Islet of Langerhans (tissue), 1 donor: ENCODE measurements around the gene AGBL1.
"Not testable (repeated sequence)": the region's sequence is repeated elsewhere in the genome, so short reads cannot be mapped to it uniquely, and the experiment has no call there.

Experiments
- FAIRE-seq: peaks from one replicate; lab custom pipeline; 2011; peaks lifted over from hg19 to GRCh38; lab: Jason Lieb, UNC

The AGBL1 gene

DNA sequence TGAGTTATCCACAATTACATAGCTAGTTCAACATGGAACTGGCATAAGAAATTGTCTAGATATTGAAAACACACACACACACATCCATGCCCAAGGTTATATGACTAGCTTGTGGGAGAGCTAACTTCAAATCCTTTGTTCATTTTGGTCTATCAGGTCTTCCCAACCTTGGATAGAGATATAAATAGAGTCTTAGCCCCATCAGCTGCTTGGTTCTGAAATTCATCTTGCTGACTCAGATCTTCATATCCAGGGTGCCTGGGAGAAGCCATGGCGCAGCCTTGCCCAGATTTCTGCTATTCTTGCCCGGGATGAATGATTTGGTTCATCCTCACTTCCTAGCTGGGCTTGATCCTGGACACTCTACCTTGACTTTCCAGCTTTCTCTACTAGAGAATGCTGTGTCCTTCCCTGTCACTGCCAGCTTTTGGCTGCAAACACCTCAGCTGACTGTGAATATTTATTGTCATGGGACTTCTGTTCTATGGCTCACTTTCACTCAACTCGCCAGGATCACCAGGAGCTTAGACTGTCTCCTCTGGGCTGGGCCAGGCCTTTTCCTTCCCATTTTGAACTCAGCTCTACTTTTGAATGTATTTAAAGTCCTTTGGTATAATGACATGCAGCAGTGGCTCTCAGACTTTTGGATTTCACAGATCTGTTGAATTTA, 324.4 kb downstream of the AGBL1 start:
- no peak for FAIRE-seq

DNA sequence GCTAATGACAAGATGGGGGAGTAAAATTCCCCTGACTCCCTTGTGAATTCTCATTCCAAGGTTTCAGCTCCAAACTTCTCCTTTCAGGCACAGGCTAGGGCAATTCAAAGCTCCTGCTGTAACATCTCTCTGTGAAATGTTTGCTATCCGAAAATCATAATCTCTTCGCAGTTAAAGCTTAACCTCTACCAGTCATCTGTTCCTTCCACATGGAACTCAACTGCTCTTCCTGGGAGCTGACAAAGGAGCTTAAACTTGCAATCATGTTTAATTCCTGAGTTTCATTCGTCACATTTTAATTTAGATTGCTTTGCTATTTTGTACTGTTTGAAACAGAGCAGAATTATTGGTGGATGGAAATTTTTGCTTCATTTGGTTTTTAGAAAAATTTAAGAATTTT, 328.6 kb downstream of the AGBL1 start:
- no peak for FAIRE-seq

DNA sequence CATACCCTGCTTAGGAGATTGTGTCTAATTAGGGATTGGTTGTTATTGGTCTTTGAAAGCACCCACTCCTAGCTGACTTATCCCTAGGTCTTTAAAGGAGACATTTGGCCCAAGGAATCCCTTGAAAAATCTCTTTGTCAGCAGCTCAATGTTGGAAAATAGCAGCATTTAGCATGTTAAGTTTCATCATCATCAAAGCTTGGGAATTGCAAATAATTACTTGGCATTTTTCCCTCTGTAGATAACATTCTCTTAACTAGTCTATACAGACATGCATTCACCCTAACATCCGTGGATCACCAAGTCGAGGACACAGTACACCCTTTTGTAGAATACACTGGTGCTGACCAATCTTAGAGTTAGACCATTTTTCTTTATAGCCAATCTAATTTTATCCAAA, 332.2 kb downstream of the AGBL1 start:
- FAIRE-seq, result no peak

DNA sequence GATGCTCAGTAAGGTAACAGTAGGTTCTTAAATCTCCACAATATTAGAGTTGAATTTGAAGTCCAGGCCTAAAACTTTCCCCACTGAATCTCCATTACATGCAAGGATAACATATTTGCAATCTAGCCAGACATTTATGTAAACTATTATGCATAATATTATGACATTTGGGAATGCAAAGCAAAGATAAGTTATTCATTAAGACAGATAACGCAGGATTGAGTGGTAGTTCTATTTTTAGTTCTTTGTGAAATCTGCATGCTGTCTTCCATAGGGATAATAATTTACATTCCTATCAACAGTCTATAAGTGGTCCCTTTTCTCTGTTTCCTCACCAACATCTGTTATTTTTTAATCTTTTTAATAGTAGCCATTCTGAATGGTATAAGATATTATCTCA, 333.5 kb downstream of the AGBL1 start:
- FAIRE-seq, result no peak

DNA sequence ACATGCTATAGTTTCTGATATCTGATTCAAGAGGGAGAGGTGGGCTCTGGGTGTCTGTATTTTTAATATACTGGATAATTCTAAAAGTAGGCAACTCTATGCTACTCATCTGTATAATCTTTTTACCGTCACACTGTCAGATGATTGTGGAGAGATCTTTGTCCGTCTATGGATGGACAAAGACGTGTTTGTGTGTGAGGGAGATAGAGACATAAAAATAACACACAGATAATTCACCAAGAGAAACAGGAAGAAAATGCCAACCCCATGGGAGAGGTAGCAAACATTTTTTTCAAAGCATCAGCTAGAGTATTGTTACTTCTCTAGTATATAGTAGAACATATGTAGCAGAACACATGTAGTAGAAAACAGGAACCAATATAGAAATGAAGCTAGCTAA, 346.1 kb downstream of the AGBL1 start:
- no peak for FAIRE-seq

DNA sequence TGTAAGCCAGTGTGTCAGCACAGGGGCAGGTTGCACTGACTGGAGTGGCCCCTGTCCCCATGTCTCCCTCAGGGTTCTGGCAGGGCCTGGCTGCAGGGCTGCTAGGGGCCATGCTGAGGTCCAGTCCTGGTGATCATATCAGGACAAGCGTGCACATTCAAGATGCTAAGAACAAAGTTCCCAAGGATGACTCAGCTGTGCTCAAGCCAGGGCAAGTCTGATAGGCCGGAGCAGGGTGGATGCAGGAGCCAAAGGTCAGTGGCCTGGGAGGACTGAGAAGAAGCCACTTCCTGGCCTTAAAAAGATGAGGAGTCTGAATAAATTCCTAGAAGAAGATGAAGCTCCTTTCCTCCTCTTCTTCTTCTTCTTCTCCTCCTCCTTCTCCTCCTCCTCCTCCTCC, 353.2 kb downstream of the AGBL1 start:
- no peak for FAIRE-seq

DNA sequence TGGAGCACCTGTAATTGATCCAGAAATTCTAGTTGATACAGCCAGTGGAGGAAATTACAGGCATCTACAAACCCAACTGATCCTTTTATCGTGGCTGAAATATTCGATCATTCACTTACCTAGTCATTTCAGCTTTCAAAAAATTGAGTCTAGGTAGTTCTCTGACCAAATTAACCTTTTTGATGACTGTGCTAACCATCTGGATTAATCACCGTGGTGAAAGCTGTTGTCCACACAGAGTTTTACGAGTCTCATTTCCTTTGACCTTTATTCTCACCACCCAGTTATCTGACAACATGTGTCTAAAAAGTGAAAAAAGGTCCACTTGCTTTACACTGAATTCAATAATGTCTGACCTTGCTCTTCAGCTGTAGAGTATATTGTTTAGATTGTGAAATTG, 354.3 kb downstream of the AGBL1 start:
- no peak for FAIRE-seq

DNA sequence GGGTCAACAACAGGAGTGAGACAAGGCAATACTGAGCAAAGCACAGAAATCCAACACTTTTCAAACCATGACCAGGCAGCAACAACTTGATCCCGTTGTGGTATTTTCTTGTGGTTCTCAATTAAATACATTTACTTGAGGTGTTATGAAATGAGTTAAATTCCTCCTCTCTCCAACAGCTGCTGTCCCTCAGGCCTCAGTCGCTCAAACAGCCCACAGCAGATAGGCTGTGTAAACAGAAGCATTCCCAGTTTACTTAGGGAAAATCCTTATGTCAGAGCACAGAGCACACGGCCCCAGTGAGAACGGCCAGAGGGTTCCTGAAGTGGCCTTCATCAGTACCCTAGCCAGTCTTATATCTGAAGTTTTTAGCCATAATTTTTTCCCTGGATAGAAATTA, 359.9 kb downstream of the AGBL1 start:
- FAIRE-seq, result no peak

DNA sequence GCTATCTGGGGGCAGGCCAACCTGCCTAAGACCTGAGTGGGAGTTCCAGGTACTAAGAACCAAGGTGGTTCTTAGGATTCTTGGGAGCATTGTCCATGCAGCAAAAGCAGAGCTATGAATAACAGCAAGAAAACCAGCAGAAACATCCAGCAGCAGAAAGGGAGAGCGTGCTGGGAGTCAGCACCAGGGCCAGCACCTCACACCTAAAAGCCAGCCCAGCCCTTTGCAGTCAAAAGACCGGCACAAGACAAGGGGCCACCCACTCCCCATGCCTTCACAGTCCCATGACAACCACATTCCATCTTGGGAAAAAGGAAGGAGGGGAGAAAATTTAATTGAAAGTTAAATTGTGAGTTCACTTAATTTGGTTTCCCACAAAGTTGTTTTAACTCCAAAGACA, 364.9 kb downstream of the AGBL1 start:
- no peak for FAIRE-seq

DNA sequence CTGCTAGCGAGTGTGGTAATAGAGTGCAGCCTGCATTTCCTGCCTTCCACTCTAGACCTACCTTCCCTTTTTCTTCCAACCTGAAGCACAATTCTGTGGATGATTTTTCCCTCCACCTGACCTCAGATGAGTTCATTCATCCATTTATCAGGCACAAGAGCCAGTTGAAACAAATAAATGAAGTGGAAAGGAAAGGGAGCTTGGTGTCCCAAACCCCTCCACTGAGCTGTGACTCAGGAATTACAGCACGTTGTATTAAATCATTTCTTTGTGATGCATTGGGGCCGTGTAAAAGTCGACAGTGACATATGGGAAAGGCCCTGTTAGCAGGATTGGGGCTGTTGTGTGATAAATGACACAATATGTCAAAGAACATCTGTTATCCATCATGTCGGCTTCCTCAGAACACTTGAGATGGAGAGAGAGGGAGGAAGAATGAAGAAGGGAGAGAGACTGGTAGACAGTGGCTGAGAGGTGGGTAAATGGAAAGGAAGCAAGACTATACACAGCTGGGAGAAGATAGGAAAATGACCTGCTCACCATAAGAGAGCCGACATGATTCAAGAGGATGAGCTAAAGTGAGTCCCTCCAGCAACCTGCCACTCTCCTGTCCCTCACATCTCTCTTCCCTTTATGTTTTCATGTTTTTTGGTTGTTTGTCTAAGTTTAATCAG, 366.0 kb downstream of the AGBL1 start:
- no peak for FAIRE-seq

DNA sequence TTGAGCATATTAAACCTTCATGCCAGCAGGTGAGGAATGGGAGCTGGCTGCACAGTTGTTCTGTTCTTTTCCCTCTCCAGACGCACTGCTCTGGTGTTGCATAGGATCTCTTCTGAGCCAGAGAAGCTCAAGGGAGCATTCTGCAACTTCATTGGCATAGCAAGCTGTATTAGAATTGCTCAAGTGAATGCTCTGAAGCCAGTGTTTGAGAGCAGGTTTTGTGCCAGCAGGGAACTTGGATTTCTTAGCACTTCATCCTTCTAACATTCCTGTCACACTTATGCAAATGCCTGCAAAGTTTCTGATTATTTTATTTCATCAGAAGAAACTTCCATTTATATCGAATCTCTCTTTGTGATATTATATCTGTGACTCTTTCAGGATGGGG, 366.6 kb downstream of the AGBL1 start:
- no peak for FAIRE-seq

DNA sequence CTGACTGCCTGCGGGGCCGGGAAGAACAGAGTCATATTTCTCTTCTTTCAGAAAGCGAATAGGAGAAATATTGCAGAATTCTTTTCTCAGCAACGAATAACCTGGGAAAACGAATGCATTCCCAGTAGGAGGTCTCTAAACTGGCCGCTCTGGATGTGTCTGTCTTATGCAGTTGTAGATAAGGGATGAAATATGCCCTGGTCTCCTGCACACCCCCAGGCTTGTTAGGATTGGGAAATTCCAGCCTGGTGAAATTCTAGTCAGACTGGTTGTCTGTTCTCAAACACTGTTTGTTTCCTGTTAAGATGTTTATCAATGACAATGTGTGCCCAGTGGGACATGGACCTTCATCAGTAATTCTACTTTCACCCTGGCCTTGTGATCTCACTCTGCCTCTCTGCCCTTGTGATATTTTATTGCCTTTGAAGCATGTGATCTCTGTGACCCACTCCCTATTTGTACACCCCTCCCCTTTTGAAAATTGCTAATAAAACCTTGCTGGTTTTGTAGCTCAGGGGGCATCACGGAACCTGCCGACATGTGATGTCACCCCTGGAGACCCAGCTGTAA, 385.9 kb downstream of the AGBL1 start:
- not testable (repeated sequence) for FAIRE-seq

DNA sequence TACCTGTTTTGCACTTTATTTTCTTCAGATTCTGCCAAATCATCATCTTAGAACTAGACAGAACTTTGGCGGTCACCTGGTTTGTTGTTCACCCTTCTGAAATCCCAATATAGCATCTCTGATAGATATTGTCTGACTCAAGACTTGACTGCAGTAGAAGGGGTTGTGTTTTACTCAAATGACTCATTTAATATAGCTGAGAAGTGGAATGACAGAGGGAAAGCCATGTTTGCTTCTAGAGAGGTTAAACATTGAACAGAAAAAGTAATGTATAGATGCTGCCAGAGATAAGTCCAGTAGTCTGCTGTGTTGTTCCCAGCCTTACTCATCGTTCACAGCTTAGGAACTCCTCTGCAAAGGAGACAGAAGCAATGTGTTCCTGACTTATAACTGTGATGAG, 402.0 kb downstream of the AGBL1 start:
- no peak for FAIRE-seq

DNA sequence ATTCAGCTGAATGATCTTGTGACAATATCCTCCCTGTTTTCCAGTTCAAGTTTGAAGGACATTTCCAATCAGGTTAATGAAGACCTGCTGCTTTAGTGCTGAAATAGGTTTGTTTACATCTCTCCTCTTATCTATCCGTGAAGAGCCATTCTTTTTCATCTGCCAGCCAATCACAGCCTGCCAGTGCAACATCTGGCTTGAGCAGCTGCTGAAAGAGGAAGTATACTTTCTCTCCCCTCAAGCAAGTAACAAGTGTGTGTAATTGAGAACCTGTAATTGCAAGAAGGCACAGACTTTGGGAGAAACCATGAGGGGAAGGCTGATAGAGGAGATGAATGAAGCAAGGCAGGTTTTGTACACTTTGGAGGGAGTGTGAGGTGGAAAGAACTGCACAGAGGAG, 404.3 kb downstream of the AGBL1 start:
- no peak for FAIRE-seq

DNA sequence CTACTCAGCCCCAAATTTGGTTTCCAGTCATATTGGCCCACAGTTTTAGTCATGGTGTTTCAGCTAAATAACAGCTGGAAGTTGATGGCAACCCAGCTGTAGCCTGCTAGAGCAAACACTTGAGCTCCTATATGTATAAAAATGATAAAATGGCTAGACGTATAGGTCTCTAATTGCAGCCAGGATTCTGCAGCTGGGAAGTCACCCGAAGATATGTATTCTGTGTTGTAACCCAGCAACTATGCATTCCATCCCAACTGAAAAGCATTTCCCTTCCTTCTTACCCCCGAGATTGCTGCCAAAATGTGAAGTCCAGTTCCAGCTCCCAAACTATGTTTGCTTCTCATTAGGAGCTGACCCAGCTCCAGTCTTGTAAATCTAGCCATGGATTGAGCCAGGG, 408.4 kb downstream of the AGBL1 start:
- FAIRE-seq, result no peak

DNA sequence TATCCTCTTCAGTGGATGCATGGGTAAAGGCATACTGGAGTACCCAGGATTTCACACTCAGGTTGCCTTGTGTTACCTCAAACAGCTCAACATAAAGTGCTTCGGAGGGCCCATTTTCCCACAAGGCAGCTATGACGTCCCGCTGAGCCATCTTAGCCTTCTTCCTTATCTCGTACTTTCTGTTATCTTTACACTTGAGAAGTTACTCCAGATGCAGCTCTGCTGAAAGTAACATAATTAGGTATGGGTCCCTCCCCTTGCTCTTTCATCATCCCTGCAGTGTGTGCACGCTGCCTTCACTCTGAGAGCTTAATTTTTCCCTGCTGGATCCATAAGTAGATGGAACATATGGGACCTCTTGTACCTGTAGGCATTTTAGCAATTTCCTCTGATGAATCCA, 410.3 kb downstream of the AGBL1 start:
- no peak for FAIRE-seq

DNA sequence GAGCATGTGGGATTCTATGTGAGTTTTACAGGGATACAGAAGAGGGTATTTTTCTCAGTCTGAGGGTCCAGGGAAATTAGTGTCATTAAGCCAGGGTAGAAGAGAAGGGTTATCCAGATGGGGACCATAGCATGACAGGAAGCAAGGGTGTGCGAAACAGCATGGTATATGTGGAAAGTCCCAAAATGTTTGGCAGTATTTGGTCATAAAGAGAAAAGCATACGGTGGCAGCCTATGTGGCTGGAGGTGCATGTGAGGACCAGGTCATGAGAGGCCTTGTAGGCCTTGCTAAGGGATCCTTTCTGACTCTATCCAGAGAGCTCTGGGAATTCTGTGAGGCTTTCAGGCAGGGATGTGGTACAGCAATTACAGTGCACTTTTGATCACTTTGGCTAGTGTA, 411.4 kb downstream of the AGBL1 start:
- FAIRE-seq, result no peak

DNA sequence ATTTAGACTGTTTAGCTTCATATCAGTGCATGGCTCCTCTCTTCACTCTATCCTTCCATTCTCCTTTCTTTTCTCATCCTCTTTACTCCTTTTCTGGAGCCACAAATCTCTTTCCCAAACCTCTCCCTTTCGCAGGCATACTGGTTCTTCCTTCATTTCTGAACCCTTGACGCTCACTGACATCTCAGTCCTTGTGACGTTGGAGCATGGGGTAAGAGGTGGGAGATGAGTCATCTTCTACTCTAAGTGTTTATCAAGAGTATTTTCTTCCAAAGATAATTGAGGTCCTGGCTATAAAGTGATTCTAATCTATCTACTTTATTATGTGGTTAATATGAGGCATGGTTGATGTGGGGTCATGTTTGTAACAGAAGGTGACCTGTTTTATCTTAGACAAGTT, 414.2 kb downstream of the AGBL1 start:
- no peak for FAIRE-seq

DNA sequence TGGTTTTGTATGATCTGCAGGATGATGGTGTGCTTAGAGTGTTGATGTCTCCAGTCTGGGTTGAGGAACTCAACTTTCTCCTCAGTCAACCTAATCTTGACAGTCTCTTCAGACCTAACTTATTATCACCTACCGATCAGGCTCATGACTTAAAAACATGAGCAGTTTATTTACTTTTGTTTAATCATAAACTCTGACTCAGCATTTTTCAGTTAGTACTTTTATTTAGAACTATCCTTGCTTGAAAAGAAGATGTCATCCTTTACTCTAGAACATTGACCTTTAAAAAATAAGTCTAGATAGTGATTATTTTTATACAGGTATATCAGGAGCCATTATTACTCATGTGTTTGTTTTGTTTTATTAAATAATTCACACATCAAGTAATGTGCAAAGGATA, 414.8 kb downstream of the AGBL1 start:
- no peak for FAIRE-seq

DNA sequence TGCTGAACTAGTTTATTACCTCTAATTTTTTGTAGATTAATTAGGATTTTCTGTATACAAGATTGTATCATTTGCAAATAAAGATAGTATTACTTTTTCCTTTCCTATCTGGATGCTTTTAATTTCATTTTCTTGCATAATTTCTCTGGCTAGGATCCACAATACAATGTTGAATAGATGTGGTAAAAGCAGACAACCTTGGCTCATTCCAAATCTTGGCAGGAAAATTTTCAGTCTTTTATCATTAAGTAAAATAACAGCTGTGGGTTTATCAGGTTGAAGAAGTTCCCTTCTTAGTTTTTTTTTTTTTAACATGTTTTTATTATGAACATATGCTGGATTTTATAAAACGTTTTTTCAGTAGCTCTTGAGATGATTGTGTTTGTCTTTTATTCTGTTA, 422.6 kb downstream of the AGBL1 start:
- FAIRE-seq, result no peak

DNA sequence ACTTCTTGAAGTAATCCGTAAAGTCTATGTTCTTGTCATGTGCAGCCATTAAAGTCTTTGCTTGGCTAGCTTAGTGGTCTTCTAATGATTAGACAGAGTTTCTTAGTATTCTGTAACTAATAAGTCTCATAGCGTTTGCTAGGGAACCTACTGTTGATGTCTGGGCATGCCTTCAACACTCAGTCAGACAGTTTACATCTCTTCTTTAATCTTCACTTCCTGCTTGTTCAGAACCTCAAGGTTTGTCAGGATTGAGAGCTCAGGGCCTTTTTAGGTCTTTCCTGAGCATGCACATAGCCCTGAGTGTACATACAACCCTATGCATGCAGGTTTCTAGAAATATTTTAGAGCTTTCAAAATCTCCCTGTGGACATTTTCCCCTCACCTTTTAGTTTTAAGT, 426.3 kb downstream of the AGBL1 start:
- no peak for FAIRE-seq

DNA sequence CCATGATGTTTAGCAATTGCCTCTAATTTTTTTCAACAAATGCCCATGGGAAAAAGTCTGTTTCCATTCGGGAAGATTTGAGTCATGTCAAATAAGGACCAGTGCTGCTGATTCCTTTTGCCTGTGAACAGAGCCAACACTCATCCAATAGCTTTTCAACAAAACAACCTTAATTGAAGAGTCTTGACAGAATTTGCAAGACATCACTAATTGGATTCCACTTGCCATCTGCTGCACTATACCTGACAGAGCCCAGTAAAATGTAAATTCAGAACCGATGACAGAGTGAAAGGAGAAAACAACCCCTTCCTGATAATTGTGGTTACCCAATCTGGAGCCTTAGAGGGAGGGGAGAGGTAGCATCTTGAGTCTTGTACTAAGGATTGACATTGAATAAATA, 426.7 kb downstream of the AGBL1 start:
- FAIRE-seq, result no peak

DNA sequence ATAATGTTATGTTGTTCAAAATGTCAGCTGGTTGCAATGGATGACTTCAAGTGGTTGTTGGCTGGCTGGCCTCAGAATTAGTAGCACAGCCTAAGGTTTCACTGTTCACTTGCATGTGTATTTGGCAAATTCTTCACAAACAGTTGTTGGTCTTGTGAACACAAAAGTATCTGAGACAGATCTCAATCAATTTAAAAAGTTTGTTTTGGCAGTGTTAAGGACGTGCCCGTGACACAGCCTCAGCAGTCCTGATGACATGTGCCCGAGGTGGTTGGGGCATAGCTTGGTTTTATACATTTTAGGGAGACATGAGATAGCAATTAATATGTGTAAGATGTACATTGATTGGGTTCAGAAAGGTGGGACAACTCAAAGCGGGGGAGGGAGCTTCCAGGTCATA, 436.0 kb downstream of the AGBL1 start:
- no peak for FAIRE-seq

DNA sequence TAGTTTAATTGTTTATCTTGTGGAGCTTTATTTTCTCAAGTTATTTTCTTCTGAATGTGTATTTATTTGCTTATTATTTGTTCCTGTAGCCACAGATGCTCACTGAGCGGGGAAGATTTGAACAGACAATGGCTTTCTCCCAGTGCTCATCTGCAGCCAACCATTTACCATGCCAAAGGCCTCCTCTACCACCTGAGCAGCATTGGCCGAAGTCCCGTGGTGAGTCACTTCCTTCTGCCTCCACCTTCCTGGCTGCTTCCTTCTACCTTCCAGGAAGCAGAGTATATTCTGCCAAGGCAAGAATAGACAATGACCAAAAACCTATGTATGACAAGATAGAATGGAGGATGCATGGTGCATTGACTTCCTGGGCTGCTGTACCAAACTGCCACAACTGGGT, 443.1 kb downstream of the AGBL1 start:
- no peak for FAIRE-seq
